Spleen (tissue), 7 donors: ENCODE measurements around the gene SPTAN1.

Experiments used
- CTCF ChIP-seq, 11 experiments: fragments of 200-600 bp in 7 of 11; fragments of 450-650 bp in 4 of 11; sonication (generic) in 4 of 11; IDR thresholded peaks in 8 of 11; conservative IDR thresholded peaks in 3 of 11; 1 replicate in 7 of 11; 2 replicates in 4 of 11; pipeline versions ENCODE4 v1.4.0 to v1.8.0; 2016 to 2021; ENCODE audit warnings: antibody characterized with exemption in 11 of 11, inconsistent platforms in 4 of 11, mild to moderate bottlenecking in 1 of 11
- POLR2A ChIP-seq, 3 donors: fragments of 450-650 bp; IDR thresholded peaks; one replicate each; pipeline ENCODE4 v1.5.1; 2017; ENCODE audit warnings: antibody characterized with exemption in 3 of 3, mild to moderate bottlenecking in 1 of 3
- POLR2AphosphoS5 ChIP-seq, 3 donors: sonication (generic); formaldehyde crosslinking; IDR thresholded peaks; one replicate each; pipeline ENCODE4 v1.5.1; 2017; ENCODE audit warnings: antibody characterized with exemption in 3 of 3
- donor health status: DM: no; HTN: no; CAD: no; lungs with moderate emphysema.
- donor health status: DM: no; HTN: no; CAD: no.
- donor health status: DM: no; HTN: no; CAD: no.

- TF ChIP-seq CTCF (IDR thresholded peaks at IDR 0.05 in 8 of 11, conservative IDR thresholded peaks at IDR 0.05 in 3 of 11), result no peak
- TF ChIP-seq POLR2A (IDR thresholded peaks at IDR 0.05), result no peak
- no peak for TF ChIP-seq POLR2AphosphoS5 (IDR thresholded peaks at IDR 0.05)
These were observed 24.8 kb downstream of the SPTAN1 start for GRCh38 chr9:128577206-128577605.
